ENCODE data around the gene COL13A1. TPM values are rescaled to one million over a fixed set of nuclear protein-coding genes. Genes with fewer than 3 reads are reported as not detected.

The COL13A1 gene
- total RNA-seq, 4 donors from 2014 or later, result 0.46 to 0.60 TPM; not detected in 2

- no peak for TF ChIP-seq CTCF (IDR thresholded peaks at IDR 0.05)
These were observed 28.6 kb upstream of the COL13A1 start for GRCh38 chr10:69772933-69773704.

GRCh38 chr10:69774596-69774995 lies 27.1 kb upstream of the COL13A1 start:
- TF ChIP-seq CTCF (IDR thresholded peaks at IDR 0.05), result no peak
- DNase-seq (ENCODE audit: low spot score), result no peak
- no peak for ATAC-seq (ENCODE audit: low FRiP score)

More at GRCh38 chr10:69772933-69773704, 28.6 kb upstream of the COL13A1 start:
- DNase-seq (ENCODE audit: low spot score), result no peak
- ATAC-seq (ENCODE audit: low FRiP score), result no peak

- DNase-seq (ENCODE audit: low spot score), result no peak
- TF ChIP-seq CTCF (IDR thresholded peaks at IDR 0.05), result no peak
- no peak for ATAC-seq (ENCODE audit: low FRiP score)
These were observed 21.6 kb upstream of the COL13A1 start for GRCh38 chr10:69780077-69780476.

- TF ChIP-seq CTCF (IDR thresholded peaks at IDR 0.05), result no peak
- DNase-seq (ENCODE audit: low spot score) (no peak), ATAC-seq (ENCODE audit: low FRiP score) (no peak)
These were observed 20.1 kb upstream of the COL13A1 start for GRCh38 chr10:69781576-69781975.

- ATAC-seq (ENCODE audit: low FRiP score) (no peak), DNase-seq (ENCODE audit: low spot score) (no peak)
- TF ChIP-seq CTCF (IDR thresholded peaks at IDR 0.05), result no peak
These were observed 18.2 kb upstream of the COL13A1 start for GRCh38 chr10:69783515-69783914.

DNA sequence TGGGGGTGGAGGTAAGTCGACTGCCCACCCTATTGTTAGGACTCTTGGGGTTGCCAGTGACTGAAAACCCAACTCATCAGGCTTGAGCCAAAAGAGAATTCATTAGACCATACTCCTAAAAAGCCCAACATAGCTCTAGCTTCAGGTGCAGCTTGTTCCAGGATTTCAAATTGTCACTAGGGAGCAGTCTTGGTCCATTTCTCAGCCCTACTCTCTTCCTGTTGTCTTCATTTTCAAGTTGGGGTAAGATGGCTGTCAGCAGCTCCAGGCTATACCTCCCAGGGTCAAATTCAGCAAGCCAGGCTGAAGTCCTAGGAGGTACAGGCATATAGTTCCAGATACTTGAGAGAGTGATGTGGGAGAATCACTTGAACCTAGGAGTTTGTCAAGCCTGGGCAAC lies 14.9 kb upstream of the COL13A1 start:
- ATAC-seq (ENCODE audit: low FRiP score) (no peak), DNase-seq (ENCODE audit: low spot score) (no peak)
- TF ChIP-seq CTCF (IDR thresholded peaks at IDR 0.05), result no peak

DNA sequence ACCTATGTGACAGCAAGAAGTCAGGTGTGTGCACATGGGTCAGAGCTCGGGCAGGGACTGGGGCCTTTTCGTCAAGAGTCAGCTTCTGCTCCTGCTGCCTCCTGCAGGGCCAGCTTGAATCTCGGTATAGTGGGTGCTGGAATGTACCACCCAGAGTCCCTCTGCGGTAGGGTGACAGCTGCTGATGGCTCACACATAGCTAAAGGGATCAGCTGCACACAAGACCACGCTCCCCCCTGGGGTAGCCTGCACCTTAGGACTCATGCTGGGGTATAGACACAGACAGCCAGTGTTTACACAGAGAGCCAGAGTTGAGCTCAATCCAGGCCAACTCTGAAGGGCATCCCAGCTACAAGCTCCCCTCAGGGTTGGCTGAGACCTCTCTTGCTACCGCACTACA lies 14.0 kb upstream of the COL13A1 start:
- no peak for ATAC-seq (ENCODE audit: low FRiP score)
- no peak for TF ChIP-seq CTCF (IDR thresholded peaks at IDR 0.05)
- DNase-seq (ENCODE audit: low spot score), result no peak

Measured in omental fat pad (tissue), 4 donors.